GM18909 (cell line): ENCODE data around the gene GGPS1.
A peak's percentile ranks its signal among the peaks of the same experiment; 100 is the strongest.
"Not testable (repeated sequence)": the region's sequence is repeated elsewhere in the genome, so short reads cannot be mapped to it uniquely, and the experiment has no call there.

Source experiments
- ATAC-seq: cut with Tn5 transposase; IDR thresholded peaks from one replicate; pipeline ENCODE4 v1.9.1; 2021; ENCODE audit warnings: mild to moderate bottlenecking; ENCODE audit not compliant: unreplicated experiment, poor library complexity

GGPS1 gene

GRCh38 chr1:235336903-235337302 is 8.5 kb downstream of the GGPS1 start:
- no peak for ATAC-seq

- ATAC-seq = no peak
These were observed 11.4 kb downstream of the GGPS1 start for GRCh38 chr1:235339746-235340145.

GRCh38 chr1:235341334-235341733 is 13.0 kb downstream of the GGPS1 start:
- no peak for ATAC-seq

- no peak for ATAC-seq
These were observed 13.7 kb downstream of the GGPS1 start for GRCh38 chr1:235342039-235342438.

GRCh38 chr1:235342471-235342870 is 14.1 kb downstream of the GGPS1 start:
- ATAC-seq = no peak

- no peak for ATAC-seq
These were observed 15.4 kb downstream of the GGPS1 start for GRCh38 chr1:235343726-235344125.

GRCh38 chr1:235351441-235351840 is 23.1 kb downstream of the GGPS1 start:
- ATAC-seq = no peak

- ATAC-seq = no peak
These were observed 23.5 kb downstream of the GGPS1 start for GRCh38 chr1:235351898-235352297.

GRCh38 chr1:235357485-235358373 is 29.4 kb downstream of the GGPS1 start:
- no peak for ATAC-seq

- no peak for ATAC-seq
These were observed 30.5 kb downstream of the GGPS1 start for GRCh38 chr1:235358899-235359298.

GRCh38 chr1:235364189-235364588 is 35.8 kb downstream of the GGPS1 start:
- ATAC-seq = not testable (repeated sequence)

GRCh38 chr1:235366286-235366685 is 37.9 kb downstream of the GGPS1 start:
- ATAC-seq = no peak

- ATAC-seq = peak; percentile 100
These were observed 38.9 kb downstream of the GGPS1 start, which contains the start of gene TBCE for GRCh38 chr1:235367000-235367908. TSS of gene TBCE (plus strand) at chr1:235367427. CDS start at chr1:235380050, 12,623 bp downstream.

GRCh38 chr1:235368428-235368827 is 40.1 kb downstream of the GGPS1 start:
- no peak for ATAC-seq

- no peak for ATAC-seq
These were observed 41.4 kb downstream of the GGPS1 start for GRCh38 chr1:235369802-235370201.

- no peak for ATAC-seq
These were observed 47.7 kb downstream of the GGPS1 start for GRCh38 chr1:235375919-235376605.

- not testable (repeated sequence) for ATAC-seq
These were observed 49.9 kb downstream of the GGPS1 start for GRCh38 chr1:235378134-235378735.

- ATAC-seq = not testable (repeated sequence)
These were observed 53.8 kb downstream of the GGPS1 start for GRCh38 chr1:235381955-235382739.

- ATAC-seq = not testable (repeated sequence)
These were observed 57.3 kb downstream of the GGPS1 start for GRCh38 chr1:235385633-235386032.
